ENCODE data around the gene RBM20.

RBM20 gene

DNA sequence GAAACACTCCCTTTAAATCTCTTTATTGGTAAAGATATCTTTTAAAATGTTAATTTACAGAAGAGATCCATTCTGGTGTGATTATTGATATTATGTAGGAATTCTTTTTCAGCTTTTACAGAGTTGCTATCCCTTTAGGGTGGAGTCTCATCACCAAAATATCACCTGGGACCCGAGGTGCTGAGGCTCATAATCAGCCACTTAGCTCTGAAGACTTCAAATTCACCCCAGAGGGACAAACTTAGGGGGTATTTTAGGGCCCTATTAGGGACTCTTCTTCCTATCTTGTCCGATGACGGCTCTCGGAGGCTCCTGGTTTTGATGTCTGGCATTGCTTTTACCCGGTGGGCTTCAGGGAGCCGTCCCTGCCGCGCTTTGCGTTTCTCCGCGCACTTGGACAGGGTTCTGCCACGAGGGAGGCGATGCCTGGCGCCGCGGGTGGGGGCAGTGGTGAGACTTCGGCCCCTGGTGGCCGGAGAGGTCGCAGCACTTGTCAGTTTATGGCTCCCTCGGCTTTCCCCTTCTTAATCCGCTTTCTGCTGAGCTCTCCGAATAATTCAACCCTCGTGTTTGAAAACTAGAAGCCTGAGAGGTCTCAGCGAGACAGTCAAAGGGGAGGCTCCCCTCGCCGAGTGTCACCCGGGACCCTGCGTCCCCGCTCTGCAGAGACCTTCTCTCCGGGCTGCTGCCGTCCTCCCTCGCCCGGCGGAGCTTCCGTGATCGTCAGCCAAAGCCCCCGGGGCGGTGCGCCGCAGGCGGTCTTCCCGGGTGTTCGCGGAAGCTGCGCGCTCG, 27.8 kb downstream of the RBM20 start:
- no peak for TF ChIP-seq GATA3 (IDR thresholded peaks at IDR 0.05; ENCODE audit: low read depth, low read length)
- no peak for TF ChIP-seq GATA2 (IDR thresholded peaks at IDR 0.05; ENCODE audit: low read depth, low read length)

DNA sequence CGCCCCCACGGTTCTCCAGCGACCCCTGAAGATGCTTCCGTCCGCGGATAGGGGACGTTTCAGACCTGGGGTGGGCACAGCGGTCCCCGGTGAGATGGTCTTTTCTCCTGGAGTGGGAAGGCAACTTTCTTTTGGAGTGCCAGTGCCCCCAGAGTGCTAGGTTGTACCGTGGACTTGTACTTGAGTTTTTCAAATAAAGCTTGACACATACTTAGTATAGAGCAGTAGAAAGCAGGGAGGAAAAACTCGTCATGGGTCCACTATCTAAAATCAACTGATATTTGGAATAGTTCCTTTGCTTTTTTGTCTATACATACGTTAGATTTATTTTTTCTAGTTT, 28.4 kb downstream of the RBM20 start:
- TF ChIP-seq GATA2 (IDR thresholded peaks at IDR 0.05; ENCODE audit: low read depth, low read length) (no peak), GATA3 (IDR thresholded peaks at IDR 0.05; ENCODE audit: low read depth, low read length) (no peak)

DNA sequence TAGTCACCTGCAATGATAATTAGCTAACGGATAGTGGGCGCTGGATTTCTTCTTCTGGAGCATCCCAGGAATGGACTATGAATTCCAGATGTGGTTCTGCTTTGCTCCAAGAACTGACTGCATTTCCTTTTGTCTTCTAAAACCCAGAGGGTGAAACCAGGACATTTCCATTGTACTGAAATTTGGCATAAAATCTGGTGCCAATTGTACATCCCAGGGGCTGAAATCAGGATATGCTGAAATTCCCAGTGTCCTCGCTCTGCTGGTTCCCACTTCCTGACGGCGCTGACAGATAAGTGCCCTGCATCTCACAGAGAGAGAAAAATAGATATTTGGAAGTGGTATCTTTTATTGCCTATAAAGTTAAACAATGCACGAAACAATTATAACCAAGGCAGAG, 31.9 kb downstream of the RBM20 start:
- no peak for TF ChIP-seq GATA2 (IDR thresholded peaks at IDR 0.05; ENCODE audit: low read depth, low read length)
- TF ChIP-seq GATA3 (IDR thresholded peaks at IDR 0.05; ENCODE audit: low read depth, low read length): no peak

DNA sequence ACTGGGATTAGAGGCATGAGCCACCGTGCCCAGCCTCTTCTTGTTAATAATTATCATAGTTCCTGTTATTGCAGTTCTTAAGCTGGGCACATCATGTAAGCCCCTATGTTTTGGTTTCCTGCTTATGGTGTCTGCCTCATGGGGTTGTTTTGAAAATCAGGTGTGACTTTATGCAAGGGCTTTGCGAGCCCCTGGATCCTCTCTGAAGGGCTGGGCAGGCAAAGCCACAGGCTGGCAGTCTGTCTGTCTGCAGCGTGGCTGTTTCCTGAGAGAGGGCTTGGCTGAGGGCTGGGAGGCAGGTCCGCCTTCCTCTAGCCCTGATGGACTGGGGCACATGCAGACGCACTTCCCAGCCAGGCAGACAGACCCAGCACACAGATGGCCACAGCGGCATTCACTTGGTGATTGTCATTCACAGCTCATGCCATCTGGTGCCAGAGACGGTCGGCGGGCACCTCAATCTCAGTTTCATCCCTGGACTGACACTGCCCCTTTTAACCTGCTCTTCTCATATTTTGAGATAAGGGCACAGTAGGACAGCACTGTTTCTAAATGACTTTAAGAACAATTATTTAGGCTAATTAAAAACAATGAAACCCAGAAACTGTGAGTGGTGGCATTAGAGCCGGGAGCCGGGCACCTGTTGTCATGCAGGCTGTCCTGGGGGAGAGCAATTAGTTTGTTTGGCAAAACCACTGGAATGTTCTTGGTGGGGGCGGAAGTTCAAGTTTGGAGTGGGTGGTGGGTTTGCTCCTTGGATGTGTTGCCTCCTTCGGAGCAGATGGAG, 35.5 kb downstream of the RBM20 start:
- TF ChIP-seq GATA3 (IDR thresholded peaks at IDR 0.05; ENCODE audit: low read depth, low read length) (no peak), GATA2 (IDR thresholded peaks at IDR 0.05; ENCODE audit: low read depth, low read length) (no peak)

DNA sequence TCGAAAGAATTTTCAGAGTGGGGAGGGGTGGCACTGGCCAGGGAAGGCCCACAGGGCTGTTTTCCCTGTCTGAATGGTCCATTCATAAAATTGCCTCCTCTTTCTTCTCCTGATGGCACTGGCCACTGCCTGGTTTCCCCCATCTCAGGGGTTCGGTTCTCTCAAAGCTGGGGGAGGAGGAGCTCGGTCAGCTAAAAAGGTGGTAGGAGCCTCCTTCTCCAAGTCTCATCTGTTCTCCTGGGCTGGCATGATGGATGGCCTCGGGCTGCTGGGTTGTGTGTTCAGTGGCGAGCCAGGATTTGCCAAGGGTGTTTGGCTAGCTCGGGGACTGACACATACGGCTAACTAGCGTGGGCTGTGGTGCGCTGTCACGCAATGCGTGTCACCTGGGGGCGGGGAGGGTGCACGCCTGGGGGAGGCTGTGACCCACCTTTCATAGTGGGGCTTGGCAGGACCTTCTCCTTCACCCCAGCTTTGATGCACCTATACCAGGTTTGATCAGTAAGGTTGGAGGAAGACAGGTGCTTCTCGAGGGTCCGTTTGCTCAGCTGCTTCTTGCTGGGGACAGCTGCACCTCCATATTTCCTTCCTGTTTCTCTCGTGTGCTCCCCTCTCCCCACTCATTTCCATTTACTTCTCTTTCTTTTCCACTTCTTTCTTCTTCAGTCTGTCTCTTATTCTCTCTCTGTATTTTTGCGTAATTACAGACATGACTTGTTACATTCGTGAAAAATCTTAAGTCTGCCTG, 36.3 kb downstream of the RBM20 start:
- no peak for TF ChIP-seq GATA2 (IDR thresholded peaks at IDR 0.05; ENCODE audit: low read depth, low read length)
- TF ChIP-seq GATA3 (IDR thresholded peaks at IDR 0.05; ENCODE audit: low read depth, low read length): no peak

DNA sequence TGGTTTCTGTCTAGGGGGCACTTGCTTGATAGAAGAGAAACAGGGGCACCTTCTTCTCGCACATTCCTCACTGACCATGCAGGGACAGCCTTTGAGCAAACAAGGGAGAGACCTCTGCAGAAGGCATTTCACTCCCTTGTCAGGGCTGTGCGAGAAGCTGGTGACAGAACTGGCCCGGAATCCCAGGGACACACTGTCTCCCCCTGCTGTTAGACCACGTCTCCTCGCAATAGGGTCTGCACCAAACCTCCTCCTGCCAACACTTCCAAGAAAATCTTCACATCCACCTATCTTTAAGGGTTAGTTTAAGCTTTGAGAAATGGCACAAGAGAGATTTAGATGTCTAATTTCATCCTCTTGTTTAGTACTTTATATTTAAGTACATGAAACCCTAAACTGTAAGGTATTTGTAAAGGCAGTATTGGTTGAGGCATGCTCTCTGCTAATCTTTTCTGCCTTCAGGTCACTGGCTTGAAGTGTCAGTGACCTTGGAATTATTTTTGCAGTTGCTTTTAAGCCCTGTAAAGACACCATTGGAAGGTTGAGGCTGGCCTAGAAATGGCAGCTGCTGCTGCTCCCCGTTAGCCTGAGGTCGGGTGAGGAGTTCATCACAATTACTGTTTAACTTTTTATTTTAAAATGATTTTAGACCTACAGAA, 37.0 kb downstream of the RBM20 start:
- no peak for TF ChIP-seq GATA3 (IDR thresholded peaks at IDR 0.05; ENCODE audit: low read depth, low read length)
- TF ChIP-seq GATA2 (IDR thresholded peaks at IDR 0.05; ENCODE audit: low read depth, low read length): no peak

DNA sequence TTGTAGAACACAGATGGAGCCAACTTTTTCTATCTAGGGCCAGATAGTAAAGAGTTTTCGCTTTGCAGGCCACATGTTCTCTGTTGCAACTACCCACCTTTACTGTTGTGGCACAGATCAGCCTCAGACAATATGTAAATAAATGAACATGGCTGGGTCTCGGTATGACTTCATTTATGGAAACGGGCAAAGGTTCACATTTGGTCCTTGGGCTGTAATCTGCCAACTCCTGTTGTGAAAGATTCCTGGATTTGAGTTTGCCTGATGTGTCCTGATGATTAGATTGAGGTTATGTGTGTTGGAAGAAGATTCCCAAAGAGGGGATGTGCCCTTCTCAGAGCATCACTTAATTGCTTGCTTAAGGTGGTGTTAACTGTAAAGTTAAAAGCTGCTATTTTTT, 38.2 kb downstream of the RBM20 start:
- TF ChIP-seq GATA3 (IDR thresholded peaks at IDR 0.05; ENCODE audit: low read depth, low read length): no peak
- no peak for TF ChIP-seq GATA2 (IDR thresholded peaks at IDR 0.05; ENCODE audit: low read depth, low read length)

DNA sequence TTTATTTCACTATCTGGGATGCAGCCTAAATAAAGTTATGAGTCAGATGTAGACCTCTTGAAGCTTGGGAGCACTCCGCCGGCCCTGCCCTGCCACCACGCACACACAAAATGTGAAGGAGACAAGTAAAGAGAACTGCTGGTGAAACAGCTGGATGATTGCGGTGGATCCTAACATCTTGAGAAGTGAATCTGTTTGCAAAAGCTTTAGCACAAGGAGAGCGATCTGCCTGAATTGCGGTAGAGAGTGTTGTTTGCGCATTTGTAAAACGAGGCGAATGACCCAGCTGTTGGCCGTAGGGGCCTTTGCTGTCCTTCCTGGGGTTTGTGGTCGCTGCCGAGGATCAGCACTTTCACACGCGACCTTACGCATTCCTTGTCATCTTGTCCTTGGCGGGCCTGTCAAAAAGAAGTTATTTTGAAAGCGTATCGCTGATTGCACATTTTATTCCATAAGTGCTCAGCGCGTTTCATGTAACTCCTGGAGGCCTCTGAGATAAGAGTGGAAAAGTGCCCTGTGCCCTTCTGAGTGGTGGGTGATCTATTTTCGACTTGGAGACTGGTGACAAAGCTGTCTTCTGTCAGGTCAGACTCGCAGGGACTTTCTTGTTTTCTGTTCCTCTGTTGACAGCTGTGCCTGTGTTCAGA, 40.8 kb downstream of the RBM20 start:
- TF ChIP-seq GATA3 (IDR thresholded peaks at IDR 0.05; ENCODE audit: low read depth, low read length) (no peak), GATA2 (IDR thresholded peaks at IDR 0.05; ENCODE audit: low read depth, low read length) (no peak)

DNA sequence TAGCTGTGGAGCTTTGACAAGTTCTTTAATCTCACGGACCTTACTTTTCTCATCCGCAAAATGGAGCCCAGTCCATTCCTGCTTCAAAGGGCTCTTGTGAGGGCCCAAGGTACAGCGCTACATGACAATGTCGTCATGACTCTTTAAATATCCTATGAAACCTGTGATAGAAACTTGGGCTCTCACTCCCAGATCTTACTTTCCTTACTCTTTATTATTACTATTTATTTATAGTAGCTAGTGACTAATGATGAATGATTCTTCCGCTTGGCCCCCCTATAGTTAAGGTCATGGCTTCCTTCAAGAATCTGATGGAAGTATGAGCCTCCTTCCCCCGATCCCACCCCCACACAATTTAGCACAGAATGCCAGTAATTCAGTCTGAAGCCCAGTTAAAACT, 41.9 kb downstream of the RBM20 start:
- TF ChIP-seq GATA2 (IDR thresholded peaks at IDR 0.05; ENCODE audit: low read depth, low read length) (no peak), GATA3 (IDR thresholded peaks at IDR 0.05; ENCODE audit: low read depth, low read length) (no peak)

DNA sequence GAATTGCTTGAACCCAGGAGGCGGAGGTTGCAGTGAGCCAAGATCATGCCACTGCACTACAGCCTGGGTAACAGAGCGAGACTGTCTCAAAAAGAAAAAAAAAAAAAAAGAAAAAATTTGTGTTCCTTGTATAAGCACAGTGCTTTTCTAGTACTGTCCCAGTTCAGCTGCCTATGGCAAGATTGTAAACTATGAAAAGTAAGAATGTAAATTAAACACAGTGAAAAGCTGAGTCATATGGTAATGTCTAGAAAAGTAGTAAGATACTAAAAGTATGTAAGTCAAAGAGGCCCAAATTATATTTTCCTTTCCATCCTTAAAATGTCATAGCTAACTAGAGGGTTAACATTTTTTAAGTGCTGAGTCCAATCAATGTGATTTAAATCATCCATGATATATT, 42.8 kb downstream of the RBM20 start:
- no peak for TF ChIP-seq GATA2 (IDR thresholded peaks at IDR 0.05; ENCODE audit: low read depth, low read length)
- TF ChIP-seq GATA3 (IDR thresholded peaks at IDR 0.05; ENCODE audit: low read depth, low read length): no peak

DNA sequence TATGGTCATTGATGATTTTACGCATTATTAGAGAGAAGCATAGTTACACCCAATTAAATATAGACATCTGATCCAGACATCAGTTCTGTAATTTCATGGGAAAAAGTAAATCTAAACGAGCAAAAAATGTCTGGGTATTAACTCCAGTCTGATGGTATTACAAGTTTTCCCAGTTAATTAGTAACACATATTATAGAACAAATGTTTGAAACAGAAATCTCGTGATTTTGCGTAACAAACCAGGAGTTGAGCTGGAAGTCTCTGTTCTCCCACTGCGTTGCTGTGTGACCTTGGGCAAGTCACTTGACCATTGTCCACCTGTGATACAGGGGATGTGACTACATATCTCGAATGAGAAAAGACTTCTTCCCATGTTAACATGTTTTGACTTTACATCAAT, 43.3 kb downstream of the RBM20 start:
- TF ChIP-seq GATA2 (IDR thresholded peaks at IDR 0.05; ENCODE audit: low read depth, low read length): no peak
- no peak for TF ChIP-seq GATA3 (IDR thresholded peaks at IDR 0.05; ENCODE audit: low read depth, low read length)

DNA sequence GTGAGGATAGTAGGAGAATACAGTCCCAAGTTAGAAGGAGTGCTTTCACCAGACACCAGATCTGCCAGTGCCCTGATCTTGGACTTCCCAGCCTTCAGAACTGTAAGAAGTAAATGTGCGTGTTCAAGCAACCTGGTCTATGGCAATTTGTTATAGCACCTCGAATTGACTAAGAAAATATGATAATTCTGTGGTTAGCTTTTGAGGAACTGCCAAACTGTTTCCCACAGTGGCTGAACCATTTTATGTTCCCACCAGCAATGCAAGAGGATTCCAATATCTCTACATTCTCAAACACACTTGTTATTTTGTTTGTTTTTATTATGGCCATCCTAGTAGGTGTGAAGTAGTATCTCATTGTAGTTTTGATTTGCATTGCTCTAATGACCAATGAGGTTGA, 47.0 kb downstream of the RBM20 start:
- TF ChIP-seq GATA3 (IDR thresholded peaks at IDR 0.05; ENCODE audit: low read depth, low read length) (no peak), GATA2 (IDR thresholded peaks at IDR 0.05; ENCODE audit: low read depth, low read length) (no peak)

DNA sequence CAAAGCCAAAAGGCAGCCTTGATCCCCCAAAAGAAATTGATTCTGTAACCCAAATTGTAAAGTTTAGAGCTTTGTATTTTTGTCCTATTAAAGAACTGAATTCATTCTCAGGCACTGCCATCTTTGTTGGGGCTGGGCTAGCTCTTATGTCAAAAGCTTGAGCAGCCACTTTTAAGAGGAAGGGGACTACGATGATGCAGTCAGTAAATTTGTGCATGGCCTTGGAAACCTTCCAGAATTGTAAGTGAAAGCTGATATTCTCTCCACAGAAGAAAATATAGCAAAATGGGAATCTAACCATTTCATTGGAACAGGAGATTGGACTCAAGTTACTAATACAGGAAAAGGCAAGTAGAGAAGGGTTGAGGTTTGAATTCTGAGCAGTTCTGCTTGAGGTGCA, 50.1 kb downstream of the RBM20 start:
- TF ChIP-seq GATA3 (IDR thresholded peaks at IDR 0.05; ENCODE audit: low read depth, low read length) (no peak), GATA2 (IDR thresholded peaks at IDR 0.05; ENCODE audit: low read depth, low read length) (no peak)
